PFSK-1 (cell line): ENCODE results near the gene CASTOR2.

Experiments
- FOXP2 ChIP-seq: optimal IDR thresholded peaks from 2 replicates; pipeline ENCODE3; 2011; ENCODE audit warnings: borderline replicate concordance, control low read depth, inconsistent platforms; ENCODE audit not compliant: insufficient read depth; ENCODE audit errors: extremely low read length, extremely low read depth
- POLR2AphosphoS5 ChIP-seq: IDR thresholded peaks from 2 replicates; pipeline ENCODE4 v1.6.1; 2012; ENCODE audit warnings: low read depth, mild to moderate bottlenecking, control low read depth, low read length, moderate library complexity
- REST ChIP-seq, 2 experiments: IDR thresholded peaks; 2 replicates each; pipeline versions ENCODE4 v1.6.1 to v1.8.0; 2011 to 2012; ENCODE audit warnings: low read depth in 2 of 2, low read length in 2 of 2, control low read depth in 1 of 2, inconsistent platforms in 1 of 2, mild to moderate bottlenecking in 1 of 2, moderate library complexity in 1 of 2; ENCODE audit not compliant: insufficient read depth in 1 of 2
- SIN3A ChIP-seq: IDR thresholded peaks from 2 replicates; pipeline ENCODE4 v1.6.1; 2012; ENCODE audit warnings: mild to moderate bottlenecking, low read length, moderate library complexity, borderline replicate concordance; ENCODE audit not compliant: insufficient read depth
- TAF1 ChIP-seq: IDR thresholded peaks from 2 replicates; pipeline ENCODE4 v1.6.1; 2012; ENCODE audit warnings: low read length, control low read depth, borderline replicate concordance; ENCODE audit not compliant: insufficient read depth

DNA sequence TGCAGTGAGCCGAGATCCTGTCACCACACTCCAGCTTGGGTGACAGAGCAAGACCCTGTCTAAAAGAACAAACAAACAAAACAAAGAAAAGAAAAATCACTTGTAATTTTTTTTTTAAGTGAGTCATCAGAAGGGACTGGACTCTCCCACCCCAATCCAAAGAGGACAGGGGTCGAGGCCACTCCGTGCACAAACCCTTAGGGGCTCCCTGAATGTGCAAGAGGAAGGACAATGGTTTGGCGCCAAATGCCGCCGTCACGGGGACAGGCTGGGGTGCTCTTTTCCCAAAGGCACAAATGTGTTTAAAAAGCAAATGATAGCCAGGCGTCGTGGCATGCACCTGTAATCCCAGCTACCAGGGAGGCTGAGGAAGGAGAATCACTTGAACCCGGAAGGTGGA, 85.3 kb downstream of the CASTOR2 start:
- TF ChIP-seq POLR2AphosphoS5 = no peak
- TF ChIP-seq FOXP2 = no peak
- TF ChIP-seq TAF1 = no peak
- no peak for TF ChIP-seq REST (IDR thresholded peaks at IDR 0.05; ENCODE audit: insufficient read depth in 1 of 2, low read depth in 2 of 2, low read length in 2 of 2)
- no peak for TF ChIP-seq SIN3A
